NCI-H2029 (cell line): Measurements from ENCODE around the gene LMOD3.

Experiments used
- DNase-seq: peaks from one replicate; lab custom pipeline; 2025; lab: John Stamatoyannopoulos, UW

LMOD3 gene

GRCh38 chr3:69122403-69122802 is at the start of gene LMOD3:
TSS of gene LMOD3 (minus strand) at chr3:69122595. CDS start at chr3:69122386, 209 bp downstream.
- DNase-seq = no peak

DNA sequence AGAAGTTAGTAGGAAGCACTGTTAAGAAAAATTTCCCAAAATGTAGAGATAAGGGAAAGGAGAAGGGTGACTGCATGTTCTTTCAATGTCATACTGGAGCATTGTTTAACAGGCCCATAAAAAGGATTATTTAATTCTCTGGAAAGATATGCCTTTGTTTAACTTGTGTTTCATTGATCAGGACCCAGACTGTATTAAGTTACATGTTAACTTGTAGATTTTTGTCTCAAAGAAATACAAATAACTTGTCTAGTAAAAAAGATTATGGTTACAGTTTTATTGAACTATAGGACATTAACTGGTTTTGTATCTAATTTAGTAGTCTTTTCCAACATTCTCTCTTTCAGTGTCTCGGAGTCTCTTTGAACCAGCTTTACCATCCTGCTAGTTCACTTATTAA is 49.7 kb upstream of the LMOD3 start:
- DNase-seq = no peak

- no peak for DNase-seq
These were observed 44.1 kb upstream of the LMOD3 start for GRCh38 chr3:69166446-69166845.

- DNase-seq = no peak
These were observed 43.3 kb upstream of the LMOD3 start for GRCh38 chr3:69165744-69166143.

GRCh38 chr3:69164296-69164695 is 41.9 kb upstream of the LMOD3 start:
- DNase-seq = no peak

- DNase-seq = no peak
These were observed 40.0 kb upstream of the LMOD3 start for GRCh38 chr3:69162308-69162980.

GRCh38 chr3:69161587-69162307 is 39.4 kb upstream of the LMOD3 start:
- DNase-seq = no peak

- no peak for DNase-seq
These were observed 38.1 kb upstream of the LMOD3 start for GRCh38 chr3:69160525-69160924.

DNA sequence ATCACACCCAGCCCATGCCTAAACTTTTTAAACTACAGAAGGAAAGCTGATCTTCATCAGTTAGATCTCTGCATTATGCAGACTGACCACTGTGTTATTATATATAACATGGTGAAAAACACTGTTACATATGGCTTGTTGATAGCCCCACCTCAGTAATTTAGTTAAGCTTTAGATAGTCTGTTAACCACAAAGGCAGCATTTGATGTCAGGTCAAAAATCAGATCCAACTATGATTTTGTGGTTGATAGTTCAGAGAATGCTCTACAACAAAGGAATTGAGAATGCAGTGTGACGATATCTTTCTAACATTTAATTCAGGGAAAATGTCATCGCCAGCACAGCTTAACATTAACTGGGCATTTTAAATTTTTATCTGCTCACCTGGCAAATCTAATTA is 37.7 kb upstream of the LMOD3 start:
- no peak for DNase-seq

DNA sequence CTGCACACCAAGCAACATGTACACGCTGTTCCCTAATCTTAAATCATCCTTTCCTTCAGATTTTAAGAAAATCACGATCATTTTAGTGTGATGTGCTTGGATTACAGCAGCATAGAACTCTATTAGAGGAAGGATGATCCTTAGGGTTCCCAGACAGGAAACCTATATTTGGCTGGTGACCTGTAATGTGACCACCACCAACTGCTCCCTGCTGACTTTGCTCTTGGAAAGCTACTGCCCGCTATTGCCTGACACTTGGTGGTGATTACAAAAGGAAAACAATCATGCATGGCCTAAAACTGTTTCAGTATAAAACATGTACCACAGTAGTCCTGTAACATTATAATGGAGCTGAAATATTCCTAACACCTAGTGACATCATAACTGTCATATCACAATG is 27.2 kb upstream of the LMOD3 start:
- no peak for DNase-seq

DNA sequence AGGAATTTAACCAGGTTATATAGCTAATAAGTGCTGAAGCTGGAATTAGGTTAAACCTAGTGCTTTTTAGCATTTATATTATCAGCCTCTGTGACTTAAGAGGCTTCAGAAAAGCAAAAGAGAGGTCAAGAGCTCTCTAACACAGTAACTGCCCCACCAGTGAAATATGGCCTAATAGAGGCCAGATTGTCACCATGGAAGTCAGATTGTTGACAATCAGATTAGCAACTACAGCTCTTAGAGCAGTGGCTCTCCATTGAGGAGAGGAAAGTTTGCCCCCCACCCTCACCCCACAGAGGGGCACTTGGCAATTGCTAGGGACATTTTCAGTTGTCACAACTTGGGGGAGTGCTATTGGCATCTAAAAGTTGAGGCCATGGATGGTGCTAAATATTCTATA is 23.3 kb upstream of the LMOD3 start:
- no peak for DNase-seq

GRCh38 chr3:69144631-69145245 is 22.3 kb upstream of the LMOD3 start:
- peak; percentile 6 for DNase-seq

DNA sequence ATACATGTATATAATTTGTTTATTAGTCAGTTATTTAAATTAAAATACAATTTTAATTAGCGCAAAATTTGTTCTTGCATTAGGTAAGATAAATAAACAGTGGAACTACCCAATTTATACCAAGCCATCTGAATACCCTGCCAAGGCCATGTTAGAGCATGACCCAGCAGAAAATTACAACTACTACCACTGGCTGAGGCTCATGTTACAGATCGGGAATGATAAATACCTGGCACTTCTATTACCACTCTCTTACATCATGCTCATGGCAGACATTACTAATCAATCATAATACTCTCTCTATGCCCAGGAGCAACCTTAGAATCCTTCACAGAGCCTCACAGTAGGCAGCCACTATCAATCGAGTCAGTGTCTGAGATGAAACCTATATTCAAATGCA is 21.2 kb upstream of the LMOD3 start:
- peak; percentile 46 for DNase-seq

GRCh38 chr3:69142797-69143454 is 20.5 kb upstream of the LMOD3 start:
- DNase-seq = no peak

DNA sequence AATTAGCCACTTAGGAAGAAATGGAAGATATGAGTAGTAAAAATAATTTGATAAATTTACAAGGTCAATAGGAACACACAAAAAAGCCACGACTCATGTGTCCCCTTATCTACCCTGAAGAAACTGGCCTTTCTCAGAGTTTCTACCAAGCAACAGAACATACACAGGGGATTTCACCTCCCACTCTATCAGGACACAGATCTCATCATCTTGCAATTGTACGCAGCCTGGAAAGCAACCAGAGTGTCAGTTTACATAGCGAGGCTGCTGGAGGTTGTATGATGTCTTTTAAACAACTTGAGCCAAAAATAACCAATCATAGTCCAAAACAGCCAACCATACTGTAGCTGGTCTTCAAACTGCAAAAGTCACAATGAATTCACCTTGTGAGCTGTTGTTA is 19.7 kb upstream of the LMOD3 start:
- no peak for DNase-seq

GRCh38 chr3:69141313-69141712 is 18.9 kb upstream of the LMOD3 start:
- no peak for DNase-seq

- DNase-seq = no peak
These were observed 15.0 kb upstream of the LMOD3 start for GRCh38 chr3:69137412-69137811.

GRCh38 chr3:69137005-69137404 is 14.6 kb upstream of the LMOD3 start:
- no peak for DNase-seq

DNA sequence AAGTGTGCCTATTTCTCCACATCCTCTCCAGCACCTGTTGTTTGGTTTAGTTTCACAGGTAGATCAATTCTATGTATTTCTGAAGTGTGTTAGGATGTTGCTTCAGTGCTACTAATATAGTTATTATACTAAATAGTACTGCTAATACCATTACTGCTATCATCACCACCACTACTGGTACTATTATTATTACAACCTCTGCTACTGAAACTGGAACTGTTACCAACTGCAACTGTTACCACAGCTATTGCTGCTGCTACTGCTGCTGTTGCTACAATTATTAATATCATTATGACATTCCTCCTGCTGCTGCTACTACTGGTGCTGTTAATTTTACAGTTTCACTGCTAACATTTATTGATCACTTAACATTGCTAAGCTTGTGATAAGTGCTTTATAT is 8.3 kb upstream of the LMOD3 start:
- DNase-seq = no peak

DNA sequence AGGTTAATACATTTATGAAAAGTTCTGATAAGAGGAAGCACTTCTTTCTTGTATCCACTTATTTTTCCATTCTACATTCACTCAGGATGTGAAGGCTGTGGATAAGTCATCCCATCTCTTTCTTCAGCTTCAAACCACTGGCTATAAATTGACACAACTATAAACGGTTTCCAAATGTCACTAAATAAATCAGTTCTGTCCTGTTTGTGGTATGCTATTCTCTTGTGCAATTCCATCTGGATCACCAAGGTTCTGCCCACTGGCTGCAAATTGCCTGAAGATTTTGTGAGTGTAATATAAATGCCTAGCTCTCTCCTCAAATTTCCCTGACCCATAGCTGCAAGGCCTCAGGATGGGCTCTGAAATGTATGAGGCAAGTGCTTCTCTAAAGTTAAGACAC is 7.1 kb upstream of the LMOD3 start:
- no peak for DNase-seq

- no peak for DNase-seq
These were observed 6.1 kb upstream of the LMOD3 start for GRCh38 chr3:69128509-69128908.

- DNase-seq = no peak
These were observed 4.6 kb upstream of the LMOD3 start for GRCh38 chr3:69126999-69127398.

GRCh38 chr3:69126216-69126615 is 3.8 kb upstream of the LMOD3 start:
- no peak for DNase-seq
